ENCODE data around the gene HTR6.

The HTR6 gene

DNA sequence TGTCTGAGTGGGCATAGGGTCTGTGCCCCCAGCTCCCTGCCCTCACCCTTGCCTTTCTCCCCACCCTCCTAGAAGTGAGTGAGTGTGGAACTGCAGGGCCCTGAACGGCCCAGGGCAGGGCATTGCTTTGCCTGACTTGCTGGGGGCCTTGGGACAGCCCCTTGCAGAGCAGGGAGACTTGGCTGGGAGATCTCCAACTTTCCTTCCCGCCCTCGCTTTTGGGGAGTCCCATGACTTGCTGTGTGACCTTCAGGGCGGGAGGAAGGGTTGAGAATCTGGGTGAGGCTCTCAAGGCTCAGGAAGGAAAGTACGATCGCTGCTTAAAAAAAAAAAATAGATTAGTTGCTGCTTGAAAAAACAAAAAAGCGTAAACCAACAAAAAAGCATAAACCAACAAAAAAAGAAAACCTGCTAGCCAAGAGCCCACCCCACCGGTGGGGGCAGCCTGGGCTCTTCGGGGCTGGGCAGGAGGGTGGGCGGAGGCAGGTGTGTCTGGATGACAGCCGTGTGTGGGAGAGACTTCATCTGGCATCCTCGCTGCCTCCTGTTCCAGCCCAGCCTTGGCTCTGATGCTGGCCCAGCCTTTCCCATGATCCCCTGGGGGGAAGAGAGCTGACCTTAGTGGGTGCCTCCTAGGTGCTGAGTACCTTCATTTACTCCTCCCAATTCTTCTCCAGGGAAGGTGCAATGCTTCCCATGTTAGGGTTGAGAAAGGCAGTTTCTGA lies 14.1 kb upstream of the HTR6 start:
- TF ChIP-seq, protein P1, sequence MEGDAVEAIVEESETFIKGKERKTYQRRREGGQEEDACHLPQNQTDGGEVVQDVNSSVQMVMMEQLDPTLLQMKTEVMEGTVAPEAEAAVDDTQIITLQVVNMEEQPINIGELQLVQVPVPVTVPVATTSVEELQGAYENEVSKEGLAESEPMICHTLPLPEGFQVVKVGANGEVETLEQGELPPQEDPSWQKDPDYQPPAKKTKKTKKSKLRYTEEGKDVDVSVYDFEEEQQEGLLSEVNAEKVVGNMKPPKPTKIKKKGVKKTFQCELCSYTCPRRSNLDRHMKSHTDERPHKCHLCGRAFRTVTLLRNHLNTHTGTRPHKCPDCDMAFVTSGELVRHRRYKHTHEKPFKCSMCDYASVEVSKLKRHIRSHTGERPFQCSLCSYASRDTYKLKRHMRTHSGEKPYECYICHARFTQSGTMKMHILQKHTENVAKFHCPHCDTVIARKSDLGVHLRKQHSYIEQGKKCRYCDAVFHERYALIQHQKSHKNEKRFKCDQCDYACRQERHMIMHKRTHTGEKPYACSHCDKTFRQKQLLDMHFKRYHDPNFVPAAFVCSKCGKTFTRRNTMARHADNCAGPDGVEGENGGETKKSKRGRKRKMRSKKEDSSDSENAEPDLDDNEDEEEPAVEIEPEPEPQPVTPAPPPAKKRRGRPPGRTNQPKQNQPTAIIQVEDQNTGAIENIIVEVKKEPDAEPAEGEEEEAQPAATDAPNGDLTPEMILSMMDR (IDR thresholded peaks at IDR 0.05; ENCODE audit: low read depth, low read length), result no peak
- DNase-seq (ENCODE audit: low read depth in 2 of 2), result peak in 1 of 2 donors; percentile 35
- H3K4me3 ChIP-seq (replicated peaks in 1 of 2; ENCODE audit: low read depth in 2 of 2, low read length in 2 of 2), result no peak overlapping the region

DNA sequence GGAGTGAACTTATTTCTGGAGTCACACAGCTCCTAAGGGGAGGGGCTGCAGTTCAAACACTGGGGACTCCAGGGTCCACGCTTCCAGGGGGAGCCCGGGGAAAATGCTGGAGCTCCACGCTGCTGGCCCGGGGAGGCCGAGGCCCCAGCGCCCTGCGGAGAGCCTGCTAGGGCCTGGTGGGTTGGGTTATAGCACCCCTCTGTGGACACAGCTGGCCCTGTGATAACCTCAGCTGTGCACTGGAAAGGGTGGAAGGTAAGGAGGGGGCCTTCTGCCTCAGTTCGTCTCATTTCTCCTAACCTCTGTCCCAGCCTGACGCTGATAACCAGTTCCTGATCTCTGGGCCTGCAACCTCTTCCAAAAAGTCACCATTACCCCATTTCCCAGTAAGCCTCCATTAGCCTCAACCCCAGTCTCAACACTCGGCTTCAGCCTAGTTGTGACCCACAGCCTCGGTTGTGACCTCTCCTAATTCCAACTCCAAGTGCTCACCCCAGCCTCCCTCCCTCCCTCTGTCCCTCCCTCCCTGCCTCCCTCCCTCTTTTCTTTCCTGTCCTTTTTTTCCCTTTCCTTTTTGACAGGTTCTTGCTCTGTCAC lies 13.4 kb upstream of the HTR6 start:
- DNase-seq (ENCODE audit: low read depth in 2 of 2), result peak; percentile 68 to 70
- no peak overlapping the region for H3K4me3 ChIP-seq (replicated peaks in 1 of 2; ENCODE audit: low read depth in 2 of 2, low read length in 2 of 2)
- TF ChIP-seq, protein P1 (IDR thresholded peaks at IDR 0.05; ENCODE audit: low read depth, low read length), result peak; percentile 80

DNA sequence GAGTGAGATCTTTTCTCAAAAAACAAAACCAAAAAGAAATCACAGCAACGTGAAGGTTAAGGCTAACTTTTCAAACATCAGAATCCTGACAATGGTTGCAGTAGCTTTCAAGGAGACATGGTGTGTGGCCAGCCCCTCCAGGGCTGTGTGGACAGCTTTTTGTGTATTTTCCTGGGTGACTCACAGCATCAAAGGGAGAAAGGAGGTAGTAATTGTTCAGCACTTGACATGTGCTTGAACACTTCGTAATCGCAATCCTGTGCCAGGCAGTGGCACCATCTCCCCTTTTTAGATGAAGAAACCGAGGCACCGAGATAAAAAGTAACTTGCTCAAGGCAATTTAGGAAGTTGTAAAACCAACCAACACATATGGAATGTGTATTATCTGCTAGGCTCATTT lies 10.3 kb upstream of the HTR6 start:
- peak in 1 of 2 donors; percentile 44 for DNase-seq (ENCODE audit: low read depth in 2 of 2)
- TF ChIP-seq, protein P1 (IDR thresholded peaks at IDR 0.05; ENCODE audit: low read depth, low read length), result no peak
- H3K4me3 ChIP-seq (replicated peaks in 1 of 2; ENCODE audit: low read depth in 2 of 2, low read length in 2 of 2), result no peak overlapping the region

DNA sequence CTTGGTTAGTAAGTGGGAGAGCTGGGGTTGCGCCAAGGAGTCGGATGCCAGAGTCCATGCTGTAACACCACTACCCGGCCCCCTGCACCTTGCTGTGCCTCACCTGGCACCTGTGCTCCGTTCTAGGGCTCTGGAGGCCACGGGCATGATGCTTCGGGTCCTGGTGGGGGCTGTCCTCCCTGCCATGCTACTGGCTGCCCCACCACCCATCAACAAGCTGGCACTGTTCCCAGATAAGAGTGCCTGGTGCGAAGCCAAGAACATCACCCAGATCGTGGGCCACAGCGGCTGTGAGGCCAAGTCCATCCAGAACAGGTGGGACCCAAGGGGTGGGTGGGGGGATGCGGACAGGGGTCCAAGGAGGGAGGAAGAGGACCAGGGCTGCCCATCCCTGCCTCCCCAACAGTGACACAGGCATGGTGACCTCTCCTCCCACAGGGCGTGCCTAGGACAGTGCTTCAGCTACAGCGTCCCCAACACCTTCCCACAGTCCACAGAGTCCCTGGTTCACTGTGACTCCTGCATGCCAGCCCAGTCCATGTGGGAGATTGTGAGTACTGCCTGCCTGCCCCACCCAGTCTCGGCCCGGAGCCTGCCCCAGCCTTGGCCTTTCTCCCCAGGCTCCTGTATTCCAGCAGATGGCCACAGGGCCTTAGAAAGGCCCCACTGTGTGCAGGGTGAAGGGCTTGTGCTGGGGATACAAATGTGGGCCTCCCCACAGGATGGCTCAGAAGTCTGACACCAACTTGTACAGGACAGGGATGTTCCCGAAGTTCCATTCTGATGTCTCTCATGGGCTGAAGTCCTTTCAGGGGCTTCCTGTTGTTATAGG lies 9.6 kb upstream of the HTR6 start:
- DNase-seq (ENCODE audit: low read depth in 2 of 2), result no peak
- TF ChIP-seq, protein P1 (IDR thresholded peaks at IDR 0.05; ENCODE audit: low read depth, low read length), result no peak
- H3K4me3 ChIP-seq (replicated peaks in 1 of 2; ENCODE audit: low read depth in 2 of 2, low read length in 2 of 2), result no peak overlapping the region

DNA sequence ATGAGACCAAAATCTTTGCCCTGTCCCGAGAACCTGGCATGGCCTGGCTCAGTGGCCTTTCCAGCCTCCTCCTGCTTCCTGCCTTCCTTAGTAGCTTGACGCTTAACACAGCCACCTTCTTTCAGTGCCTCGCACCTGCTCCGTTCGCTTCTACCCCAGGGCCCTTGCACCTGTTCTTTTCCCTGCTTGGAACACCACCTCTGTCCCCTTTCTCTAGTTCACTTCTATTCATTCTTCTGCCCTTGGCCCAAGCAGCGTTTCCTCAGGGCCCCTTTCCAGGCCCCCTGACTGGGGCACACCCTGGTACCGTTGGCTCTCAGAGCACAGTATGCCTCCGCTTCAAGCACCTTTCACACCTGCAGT lies 9.0 kb upstream of the HTR6 start:
- no peak for DNase-seq (ENCODE audit: low read depth in 2 of 2)
- TF ChIP-seq, protein P1 (IDR thresholded peaks at IDR 0.05; ENCODE audit: low read depth, low read length), result no peak

DNA sequence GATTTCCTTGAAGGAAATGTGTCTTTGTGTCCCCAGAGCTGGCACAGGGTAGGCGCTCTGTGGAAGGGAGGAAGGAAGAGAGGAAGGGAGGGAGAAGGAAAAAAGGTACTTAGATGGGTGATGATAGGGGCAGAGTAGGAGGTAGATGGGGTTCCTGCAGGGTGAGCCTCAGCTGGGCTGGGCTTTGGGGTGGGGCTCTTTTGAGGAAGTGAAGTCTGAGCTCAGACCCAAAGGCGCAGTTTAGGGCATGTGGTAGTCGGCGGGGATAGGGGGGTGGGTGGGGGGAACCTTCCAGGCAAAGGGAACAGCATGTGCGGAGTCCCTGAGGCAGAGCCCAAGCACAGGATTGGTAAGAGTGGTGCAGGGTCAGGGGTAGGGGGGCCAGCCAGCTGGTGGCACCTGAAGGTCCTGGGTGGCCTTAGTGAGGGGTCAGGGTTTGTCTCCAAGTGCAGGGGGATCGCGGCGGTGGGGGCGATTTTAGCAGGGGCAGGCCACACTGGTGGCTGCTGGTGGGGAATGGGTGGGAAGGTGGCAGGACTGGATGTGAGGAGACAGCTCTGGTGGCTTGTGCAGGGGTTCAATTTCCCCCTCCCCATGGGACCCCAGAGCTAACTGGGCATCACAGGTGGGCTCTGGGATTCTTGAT lies 8.4 kb upstream of the HTR6 start:
- TF ChIP-seq, protein P1 (IDR thresholded peaks at IDR 0.05; ENCODE audit: low read depth, low read length), result no peak
- DNase-seq (ENCODE audit: low read depth in 2 of 2), result no peak
- no peak overlapping the region for H3K4me3 ChIP-seq (replicated peaks in 1 of 2; ENCODE audit: low read depth in 2 of 2, low read length in 2 of 2)

More for the DNA sequence above, 9.0 kb upstream of the HTR6 start:
- no peak overlapping the region for H3K4me3 ChIP-seq (replicated peaks in 1 of 2; ENCODE audit: low read depth in 2 of 2, low read length in 2 of 2)

Measured in cardiac fibroblast (primary cell).